T47D (cell line): ENCODE measurements around the gene PDIA3.
"Not testable (repeated sequence)": the region's sequence is repeated elsewhere in the genome, so short reads cannot be mapped to it uniquely, and the experiment has no call there.

Source experiments
- DNase-seq, 2 experiments: peaks; one replicate each; pipeline versions ENCODE4 v3.0.0 to v3.0.0-alpha.2; 2011 to 2012; ENCODE audit warnings: low read depth in 1 of 2, low spot score in 1 of 2
- JUND ChIP-seq: IDR thresholded peaks from 2 replicates; pipeline ENCODE4 v1.6.1; 2012; ENCODE audit warnings: low read depth
- in situ Hi-C: cut with HindIII; loops from 2 replicates; pipeline ENCODE4 v1.10.0; 2016; ENCODE audit warnings: low sequenced_read_pairs, low pct_unique_long_range_greater_than_20kb

Gene PDIA3

DNA sequence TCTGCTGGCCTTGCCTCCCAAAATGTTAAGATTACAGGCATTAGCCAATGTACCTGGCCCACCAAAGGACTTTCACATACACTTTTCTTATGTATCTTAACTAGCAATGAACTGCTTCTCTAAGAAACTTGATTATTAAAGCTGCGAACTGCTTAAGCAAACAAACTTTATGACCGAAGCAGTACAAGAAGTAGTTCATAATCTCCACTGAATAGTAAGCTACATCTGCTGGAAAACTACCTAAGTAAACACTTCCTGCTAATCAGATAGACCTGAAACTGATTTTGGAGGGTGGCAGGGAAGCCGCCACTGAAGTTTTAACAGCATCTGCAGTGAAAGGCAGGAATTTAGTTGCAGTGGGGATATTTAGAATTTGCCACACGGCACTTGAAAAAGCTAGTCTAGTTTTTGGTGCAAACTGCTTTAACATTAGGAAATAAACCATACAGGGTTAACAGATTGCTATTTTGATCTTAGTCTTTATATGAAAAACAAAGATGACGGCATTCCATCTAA is 62.3 kb downstream of the PDIA3 start:
- DNase-seq = no peak
- no peak for TF ChIP-seq JUND
- in situ Hi-C loops = no loop called here

DNA sequence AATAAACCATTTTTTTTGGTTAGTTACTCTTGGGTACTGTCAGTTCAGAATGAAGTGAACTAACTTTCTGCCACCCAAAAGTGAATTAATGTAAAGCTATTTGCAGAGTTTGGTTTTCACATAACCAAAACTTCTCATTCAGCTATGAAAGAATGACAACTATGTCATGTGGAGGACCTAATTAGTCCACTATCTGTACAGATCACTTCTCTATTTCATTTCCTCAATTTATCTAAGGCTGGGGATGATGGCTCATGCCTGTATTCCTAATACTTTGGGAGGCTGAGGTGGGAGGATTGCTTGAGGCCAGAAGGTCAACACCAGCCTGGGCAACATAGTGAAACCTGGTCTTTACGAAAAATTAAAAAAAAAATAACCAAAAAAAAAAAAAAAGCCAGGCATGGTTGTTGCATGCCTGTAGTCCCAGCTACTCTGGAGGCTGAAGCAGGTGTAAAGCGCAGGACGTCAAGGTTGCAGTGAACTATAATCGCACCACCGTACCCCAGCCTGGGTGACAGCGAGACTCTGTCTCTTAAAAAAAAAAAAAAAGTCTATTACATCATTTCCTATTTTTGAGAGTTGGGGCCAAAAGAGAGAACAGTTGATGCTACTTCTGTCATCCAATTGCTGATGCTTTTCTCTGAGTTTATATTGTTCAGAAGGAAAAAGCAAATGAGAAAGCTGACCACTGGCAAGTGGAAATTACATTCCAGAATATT is 62.9 kb downstream of the PDIA3 start:
- in situ Hi-C loops = no loop called here

DNA sequence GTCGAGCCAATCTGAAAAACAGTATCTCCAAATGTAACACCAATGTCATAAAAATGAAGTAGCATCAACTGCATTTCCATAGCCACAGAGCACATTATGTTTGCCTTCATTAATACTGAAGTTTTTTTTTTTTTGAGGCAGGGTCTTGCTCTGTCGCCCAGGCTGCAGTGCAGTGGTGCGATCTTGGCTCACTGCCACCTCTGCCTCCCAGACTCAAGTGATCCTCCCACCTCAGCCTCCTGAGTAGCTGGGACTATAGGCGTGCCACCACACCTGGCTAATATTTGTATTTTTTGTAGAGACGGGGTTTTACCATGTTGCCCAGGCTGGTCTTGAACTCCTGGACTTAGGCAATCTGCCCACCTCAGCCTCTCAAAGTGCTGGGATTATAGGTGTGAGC is 68.8 kb downstream of the PDIA3 start:
- in situ Hi-C loops = not testable (repeated sequence)

More for the DNA sequence above, 62.9 kb downstream of the PDIA3 start:
- DNase-seq = no peak
- TF ChIP-seq JUND = no peak

DNA sequence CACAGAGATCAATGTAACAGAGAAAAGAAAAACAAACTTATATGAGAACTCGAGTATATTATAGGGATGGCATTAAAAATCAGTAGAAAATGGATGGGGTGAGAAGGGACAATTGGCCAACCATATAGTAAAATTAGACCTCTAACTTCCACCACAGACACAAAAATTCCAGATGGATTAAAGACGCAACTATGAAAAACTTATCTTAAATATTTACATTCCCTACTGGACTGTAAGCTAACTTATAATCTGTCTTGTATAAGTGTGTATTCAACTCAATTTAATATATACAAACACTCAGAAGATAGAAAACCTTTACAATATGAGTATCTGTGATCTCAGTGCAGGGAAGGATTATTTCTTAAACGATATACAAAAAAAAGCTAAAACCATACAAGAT is 75.3 kb downstream of the PDIA3 start:
- TF ChIP-seq JUND = no peak
- no peak for DNase-seq
- in situ Hi-C loops = no loop called here

More for the DNA sequence above, 68.8 kb downstream of the PDIA3 start:
- DNase-seq = not testable (repeated sequence)
